Bronchial epithelial cell (primary cell): Measurements from ENCODE around the gene ADD3. TPM values are rescaled to one million over a fixed set of nuclear protein-coding genes. Genes with fewer than 3 reads are reported as not detected.

Source experiments
- DNase-seq: peaks from one replicate; pipeline ENCODE4 v3.0.0-alpha.2; 2010; ENCODE audit warnings: low read depth
- FAIRE-seq: peaks from 2 replicates; lab custom pipeline; 2011; peaks lifted over from hg19 to GRCh38; lab: Jason Lieb, UNC
- H3K27me3 ChIP-seq: 2 replicates; pipeline ENCODE4 v1.5.1; 2011; ENCODE audit warnings: low read length; ENCODE audit not compliant: control insufficient read depth, insufficient read depth
- H3K36me3 ChIP-seq: 2 replicates; pipeline ENCODE4 v1.5.1; 2011; ENCODE audit warnings: low read length; ENCODE audit not compliant: control insufficient read depth, insufficient read depth
- H3K4me3 ChIP-seq: 2 replicates; pipeline ENCODE4 v1.5.1; 2011; ENCODE audit warnings: mild to moderate bottlenecking, low read depth, low read length, control low read depth
- total RNA-seq: library from RNA; depleted of rRNA; stranded (reverse); fragments of >200 nt; gene quantifications from 2 replicates; pipeline ENCODE4 v1.2.1, GENCODE V29; 2014
- TF ChIP-seq, protein P1 (sequence below): IDR thresholded peaks from 2 replicates; pipeline ENCODE4 v1.5.1; 2011; ENCODE audit warnings: mild to moderate bottlenecking, moderate library complexity, low read length, control low read depth, inconsistent platforms; ENCODE audit not compliant: insufficient read depth, severe bottlenecking

Gene ADD3
- total RNA-seq, 1 donor from 2014 or later: 39.5 TPM

DNA sequence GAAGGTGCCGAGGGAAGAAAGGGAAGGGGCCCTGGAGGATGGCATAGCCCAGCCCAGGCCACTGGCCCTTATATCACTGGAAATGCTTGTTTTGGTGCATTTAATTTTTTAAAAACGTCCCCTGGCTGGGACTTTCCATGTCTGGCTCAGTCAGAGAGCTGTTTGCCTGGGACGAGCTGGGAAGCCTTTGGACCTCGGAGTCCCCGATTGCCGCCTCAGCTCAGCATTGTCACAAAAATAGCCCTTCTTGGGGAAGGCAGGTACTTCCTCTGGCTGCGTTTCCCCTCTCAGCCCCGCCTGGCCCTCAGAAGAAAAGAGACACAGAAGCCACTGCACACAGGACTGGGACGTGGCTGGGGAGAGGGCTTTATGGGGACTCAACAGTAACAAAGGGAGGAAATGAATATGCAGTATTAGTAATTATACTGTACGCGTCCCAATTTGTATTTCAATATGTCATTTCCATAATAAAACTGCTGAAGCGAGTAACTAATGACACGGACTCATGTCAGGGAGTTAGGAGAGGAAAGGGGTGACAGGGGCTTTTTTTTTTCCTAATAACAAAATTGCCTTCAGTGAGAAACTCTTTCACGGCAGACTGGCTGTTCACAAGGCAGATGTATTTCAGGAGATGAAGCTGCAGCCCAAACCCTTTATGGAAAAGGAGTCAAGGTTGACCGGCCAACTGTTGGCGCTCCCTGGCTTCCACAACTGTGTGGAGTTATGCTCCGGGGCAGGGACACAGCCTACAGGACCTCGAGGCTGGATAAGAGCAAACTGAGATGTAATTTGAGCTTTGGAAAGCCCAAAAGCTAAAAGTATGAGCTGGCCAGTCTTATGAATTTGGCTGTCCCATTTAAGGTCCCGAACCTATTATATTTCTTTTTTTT lies 168.6 kb downstream of the ADD3 start:
- no peaks in the 10 kb centered on the region for H3K27me3 ChIP-seq
- TF ChIP-seq, protein P1, sequence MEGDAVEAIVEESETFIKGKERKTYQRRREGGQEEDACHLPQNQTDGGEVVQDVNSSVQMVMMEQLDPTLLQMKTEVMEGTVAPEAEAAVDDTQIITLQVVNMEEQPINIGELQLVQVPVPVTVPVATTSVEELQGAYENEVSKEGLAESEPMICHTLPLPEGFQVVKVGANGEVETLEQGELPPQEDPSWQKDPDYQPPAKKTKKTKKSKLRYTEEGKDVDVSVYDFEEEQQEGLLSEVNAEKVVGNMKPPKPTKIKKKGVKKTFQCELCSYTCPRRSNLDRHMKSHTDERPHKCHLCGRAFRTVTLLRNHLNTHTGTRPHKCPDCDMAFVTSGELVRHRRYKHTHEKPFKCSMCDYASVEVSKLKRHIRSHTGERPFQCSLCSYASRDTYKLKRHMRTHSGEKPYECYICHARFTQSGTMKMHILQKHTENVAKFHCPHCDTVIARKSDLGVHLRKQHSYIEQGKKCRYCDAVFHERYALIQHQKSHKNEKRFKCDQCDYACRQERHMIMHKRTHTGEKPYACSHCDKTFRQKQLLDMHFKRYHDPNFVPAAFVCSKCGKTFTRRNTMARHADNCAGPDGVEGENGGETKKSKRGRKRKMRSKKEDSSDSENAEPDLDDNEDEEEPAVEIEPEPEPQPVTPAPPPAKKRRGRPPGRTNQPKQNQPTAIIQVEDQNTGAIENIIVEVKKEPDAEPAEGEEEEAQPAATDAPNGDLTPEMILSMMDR: no peak
- no peak for DNase-seq

DNA sequence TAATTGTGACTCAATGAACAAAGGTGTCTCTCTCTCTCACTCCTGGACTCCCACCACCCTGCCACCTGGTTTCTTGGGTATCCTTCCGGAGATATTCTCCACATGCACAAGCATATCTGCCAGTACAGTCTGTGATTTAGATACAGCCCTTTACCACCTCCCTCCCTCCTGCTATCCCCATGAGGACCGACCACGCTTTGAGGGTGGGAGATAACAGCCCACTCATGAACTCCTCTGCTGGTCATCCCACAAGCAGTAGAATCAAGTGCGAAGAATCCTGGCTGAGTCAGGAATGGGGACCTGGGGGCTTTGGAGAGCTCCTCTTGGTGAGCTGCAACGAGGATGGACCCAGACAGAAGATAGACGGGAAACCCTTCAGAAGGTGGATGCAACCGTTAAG lies 171.4 kb downstream of the ADD3 start:
- Histone ChIP-seq H3K4me3 (no peak overlapping the region), H3K27me3 (no peaks in the 10 kb centered on the region), H3K36me3 (no peaks in the 10 kb centered on the region)
- TF ChIP-seq, protein P1: no peak
- DNase-seq (no peak), FAIRE-seq (no peak)

More for the DNA sequence above, 168.6 kb downstream of the ADD3 start:
- Histone ChIP-seq H3K36me3 (no peaks in the 10 kb centered on the region), H3K4me3 (no peak overlapping the region)
- FAIRE-seq: no peak

DNA sequence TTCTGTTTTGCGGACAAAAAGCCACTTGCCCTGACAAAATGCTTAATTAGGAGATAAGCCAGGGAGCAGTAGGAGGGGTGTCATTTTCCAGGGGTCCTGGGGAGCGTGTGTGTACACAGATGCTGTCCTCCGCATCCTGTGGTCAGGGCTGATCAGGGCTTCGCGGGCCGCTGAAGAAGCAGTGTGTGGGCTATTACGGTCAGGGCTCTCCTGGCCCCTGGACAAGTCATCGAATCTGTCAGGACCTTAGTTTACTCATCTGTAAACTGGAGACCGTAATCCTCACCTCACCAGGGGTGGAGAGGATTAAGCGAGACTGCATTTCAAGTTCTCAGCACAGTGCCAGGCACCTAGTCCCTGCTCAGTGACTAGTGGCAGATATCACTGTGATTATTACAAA lies 173.7 kb downstream of the ADD3 start:
- DNase-seq: no peak
- TF ChIP-seq, protein P1: no peak
- no peak for FAIRE-seq
- no peaks in the 10 kb centered on the region for H3K36me3 ChIP-seq
- H3K4me3 ChIP-seq: no peak overlapping the region
- no peaks in the 10 kb centered on the region for H3K27me3 ChIP-seq

DNA sequence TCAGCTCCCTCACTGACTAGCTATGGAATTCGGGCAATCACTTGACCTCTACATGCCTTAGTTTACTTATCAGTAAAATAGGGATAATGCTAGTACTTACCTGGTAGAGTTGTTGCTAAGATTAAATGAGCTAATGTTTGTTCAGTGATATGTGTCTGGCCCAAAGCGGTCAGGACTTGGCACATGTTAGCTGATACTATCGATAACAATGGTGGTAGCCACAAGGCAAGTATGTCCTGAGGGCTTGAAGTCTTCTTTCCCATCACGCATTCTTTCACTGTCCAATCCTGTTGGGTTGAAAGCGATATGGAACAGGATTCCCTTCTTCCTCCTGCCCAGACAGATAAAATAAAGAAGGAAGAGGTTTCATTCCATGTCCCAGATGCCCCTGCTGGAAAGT lies 174.1 kb downstream of the ADD3 start:
- DNase-seq (no peak), FAIRE-seq (no peak)
- Histone ChIP-seq H3K4me3 (no peak overlapping the region), H3K27me3 (no peaks in the 10 kb centered on the region), H3K36me3 (no peaks in the 10 kb centered on the region)
- TF ChIP-seq, protein P1: no peak

DNA sequence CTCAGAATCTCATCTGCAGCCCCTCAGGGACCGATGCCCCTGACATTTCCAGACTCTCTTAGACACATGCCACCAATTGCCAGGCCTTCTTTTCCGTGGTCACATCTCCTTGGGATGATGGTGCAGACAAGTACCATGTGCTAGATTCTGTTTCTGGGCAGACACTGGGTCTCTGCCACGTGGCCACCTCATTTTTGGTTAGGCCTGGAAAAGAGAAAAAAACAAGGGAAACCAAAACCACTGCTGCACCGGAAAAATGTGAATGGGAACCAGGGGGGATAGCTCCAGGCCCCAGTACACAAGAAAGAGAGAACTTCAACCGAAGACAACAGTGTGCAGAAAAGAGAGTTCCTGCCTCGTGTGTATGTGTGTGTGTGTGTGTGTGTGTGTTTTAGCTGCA lies 176.6 kb downstream of the ADD3 start:
- Histone ChIP-seq H3K4me3 (no peak overlapping the region), H3K36me3 (no peaks in the 10 kb centered on the region), H3K27me3 (no peaks in the 10 kb centered on the region)
- FAIRE-seq (no peak), DNase-seq (no peak)
- TF ChIP-seq, protein P1: no peak

Other genes starting within 250 kb of the ADD3 start
- 76.6 and 112 TPM in 2 replicates for gene XPNPEP1, start 84.5 kb upstream of the ADD3 start, total RNA-seq
- gene MXI1, start 199.6 kb downstream of the ADD3 start, total RNA-seq: 26.5 and 48.7 TPM in 2 replicates